Peyer's patch (tissue), 4 donors: ENCODE data around the gene LRRC9. TPM values are rescaled to one million over a fixed set of nuclear protein-coding genes. Genes with fewer than 3 reads are reported as not detected.
A peak's percentile ranks its signal among the peaks of the same experiment; 100 is the strongest.

Experiments
- DNase-seq, 3 donors: peaks; one replicate each; pipeline ENCODE4 v3.0.0-alpha.2; 2017 to 2019
- H3K27ac ChIP-seq, 4 donors: fragments of 200-600 bp; sonication (generic); one replicate each; pipeline ENCODE4 v1.5.1; 2016 to 2019
- H3K27me3 ChIP-seq, 2 donors: fragments of 200-600 bp; sonication (generic); one replicate each; pipeline ENCODE4 v1.5.1; 2019
- H3K36me3 ChIP-seq, 3 donors: fragments of 200-600 bp; sonication (generic); one replicate each; pipeline ENCODE4 v1.5.1; 2016 to 2019
- H3K4me1 ChIP-seq, 4 donors: fragments of 200-600 bp; sonication (generic); one replicate each; pipeline ENCODE4 v1.5.1; 2016 to 2019
- H3K4me3 ChIP-seq, 4 donors: fragments of 200-600 bp; sonication (generic); 1 replicate in 3 of 4; 2 replicates in 1 of 4; pipeline ENCODE4 v1.5.1; 2016 to 2019; ENCODE audit warnings: mild to moderate bottlenecking in 1 of 4
- H3K9me3 ChIP-seq, 4 donors: fragments of 200-600 bp; sonication (generic); one replicate each; pipeline ENCODE4 v1.5.1; 2016 to 2019; ENCODE audit warnings: mild to moderate bottlenecking in 1 of 4
- CTCF ChIP-seq, 6 experiments: fragments of 450-650 bp in 4 of 6; fragments of 200-600 bp in 2 of 6; sonication (generic) in 1 of 6; IDR thresholded peaks; one replicate each; pipeline ENCODE4 v1.5.1; 2017 to 2019; ENCODE audit warnings: antibody characterized with exemption in 6 of 6, mild to moderate bottlenecking in 3 of 6, moderate library complexity in 1 of 6
- POLR2A ChIP-seq, 2 donors: fragments of 450-650 bp; IDR thresholded peaks; one replicate each; pipeline ENCODE4 v1.5.1; 2017; ENCODE audit warnings: antibody characterized with exemption in 2 of 2, mild to moderate bottlenecking in 2 of 2, moderate library complexity in 2 of 2
- total RNA-seq, 4 donors: library from RNA; depleted of rRNA; stranded (reverse); fragments of >200 nt; gene quantifications; one replicate each; pipeline ENCODE4 v1.1.0, GENCODE V29; 2016

LRRC9 gene
- total RNA-seq, 4 donors from 2014 or later = 0.27 to 13.4 (median 5.1) TPM; not detected in 1

- H3K9me3 ChIP-seq = no peaks in the 10 kb centered on the region
- H3K27ac ChIP-seq = no peak overlapping the region
- H3K4me1 ChIP-seq = no peaks in the 10 kb centered on the region
- no peak for DNase-seq
- H3K36me3 ChIP-seq = no peaks in the 10 kb centered on the region
- no peak for TF ChIP-seq CTCF (IDR thresholded peaks at IDR 0.05)
- no peak overlapping the region for H3K4me3 ChIP-seq
- no peaks in the 10 kb centered on the region for H3K27me3 ChIP-seq
Measured at GRCh38 chr14:59895721-59896120, 24.2 kb upstream of the LRRC9 start.

- Histone ChIP-seq H3K36me3 (no peaks in the 10 kb centered on the region), H3K27ac (no peak overlapping the region), H3K27me3 (no peaks in the 10 kb centered on the region), H3K9me3 (no peaks in the 10 kb centered on the region), H3K4me1 (no peaks in the 10 kb centered on the region), H3K4me3 (no peak overlapping the region)
- TF ChIP-seq POLR2A (IDR thresholded peaks at IDR 0.05) = no peak
- peak in 4 of 6 experiments; percentile 22 to 66 (median 60) for TF ChIP-seq CTCF (IDR thresholded peaks at IDR 0.05)
- no peak for DNase-seq
Measured at GRCh38 chr14:59897757-59898383, 22.1 kb upstream of the LRRC9 start.

- DNase-seq = no peak
- Histone ChIP-seq H3K27me3 (no peaks in the 10 kb centered on the region), H3K4me1 (no peaks in the 10 kb centered on the region), H3K9me3 (no peaks in the 10 kb centered on the region), H3K36me3 (no peaks in the 10 kb centered on the region), H3K27ac (no peak overlapping the region), H3K4me3 (no peak overlapping the region)
- TF ChIP-seq CTCF (IDR thresholded peaks at IDR 0.05) (no peak), POLR2A (IDR thresholded peaks at IDR 0.05) (no peak)
Measured at GRCh38 chr14:59900556-59900955, 19.4 kb upstream of the LRRC9 start.

- H3K4me3 ChIP-seq = no peak overlapping the region
- H3K36me3 ChIP-seq = no peaks in the 10 kb centered on the region
- H3K27ac ChIP-seq = no peak overlapping the region
- no peaks in the 10 kb centered on the region for H3K4me1 ChIP-seq
- DNase-seq = no peak
- TF ChIP-seq POLR2A (IDR thresholded peaks at IDR 0.05) = no peak
- no peak for TF ChIP-seq CTCF (IDR thresholded peaks at IDR 0.05)
- H3K9me3 ChIP-seq = no peaks in the 10 kb centered on the region
- H3K27me3 ChIP-seq = no peaks in the 10 kb centered on the region
Measured at GRCh38 chr14:59904184-59904583, 15.8 kb upstream of the LRRC9 start.

- H3K4me3 ChIP-seq = no peak overlapping the region
- H3K4me1 ChIP-seq = no peaks in the 10 kb centered on the region
- TF ChIP-seq POLR2A (IDR thresholded peaks at IDR 0.05) (no peak), CTCF (IDR thresholded peaks at IDR 0.05) (no peak)
- H3K27me3 ChIP-seq = no peaks in the 10 kb centered on the region
- H3K9me3 ChIP-seq = no peaks in the 10 kb centered on the region
- H3K27ac ChIP-seq = no peak overlapping the region
- H3K36me3 ChIP-seq = no peaks in the 10 kb centered on the region
- DNase-seq = no peak
Measured at GRCh38 chr14:59905188-59905587, 14.8 kb upstream of the LRRC9 start.

- Histone ChIP-seq H3K9me3 (no peaks in the 10 kb centered on the region), H3K27me3 (no peaks in the 10 kb centered on the region), H3K36me3 (no peaks in the 10 kb centered on the region), H3K27ac (no peak overlapping the region), H3K4me3 (no peak overlapping the region), H3K4me1 (no peaks in the 10 kb centered on the region)
- no peak for TF ChIP-seq POLR2A (IDR thresholded peaks at IDR 0.05)
- no peak for TF ChIP-seq CTCF (IDR thresholded peaks at IDR 0.05)
- DNase-seq = no peak
Measured at GRCh38 chr14:59912443-59912842, 7.5 kb upstream of the LRRC9 start.
